Gastrocnemius medialis (tissue), 4 donors: ENCODE measurements around the gene AUNIP. TPM values are rescaled to one million over a fixed set of nuclear protein-coding genes. Genes with fewer than 3 reads are reported as not detected.

ENCODE experiments used
- ATAC-seq, 2 donors: fragments of 150-250 bp; one replicate each; pipeline ENCODE4 v1.9.1; 2016
- DNase-seq, 2 donors: peaks; one replicate each; pipeline ENCODE4 v3.0.0-alpha.2; 2019
- H3K27ac ChIP-seq, 4 donors: fragments of 200-600 bp; sonication (generic); 1 replicate in 1 of 4; 2 replicates in 3 of 4; pipeline ENCODE4 v1.5.1; 2016 to 2018; ENCODE audit warnings: mild to moderate bottlenecking in 2 of 4, moderate library complexity in 1 of 4
- H3K27me3 ChIP-seq, 3 donors: fragments of 200-600 bp; sonication (generic) in 2 of 3; 1 replicate in 1 of 3; 2 replicates in 2 of 3; pipeline versions ENCODE4 v1.5.1 to v1.6.0; 2016 to 2019; ENCODE audit warnings: mild to moderate bottlenecking in 1 of 3, moderate library complexity in 1 of 3
- H3K36me3 ChIP-seq, 2 donors: fragments of 200-600 bp; sonication (generic) in 1 of 2; one replicate each; pipeline ENCODE4 v1.5.1; 2017 to 2018
- H3K4me1 ChIP-seq, 2 donors: fragments of 200-600 bp; sonication (generic) in 1 of 2; one replicate each; pipeline ENCODE4 v1.5.1; 2016 to 2017; ENCODE audit warnings: mild to moderate bottlenecking in 2 of 2
- H3K4me3 ChIP-seq, 4 donors: fragments of 200-600 bp; sonication (generic) in 3 of 4; 1 replicate in 1 of 4; 2 replicates in 3 of 4; pipeline ENCODE4 v1.5.1; 2016 to 2019; ENCODE audit warnings: mild to moderate bottlenecking in 2 of 4
- H3K9me3 ChIP-seq, 3 donors: fragments of 200-600 bp; sonication (generic) in 2 of 3; 1 replicate in 1 of 3; 2 replicates in 2 of 3; pipeline ENCODE4 v1.5.1; 2016 to 2019
- POLR2A ChIP-seq, 2 donors: fragments of 450-650 bp; IDR thresholded peaks; one replicate each; pipeline ENCODE4 v1.6.1; 2017; ENCODE audit warnings: antibody characterized with exemption in 2 of 2, mild to moderate bottlenecking in 2 of 2, moderate library complexity in 2 of 2
- in situ Hi-C, 4 donors: fragments of 200-750 bp; cut with MboI; loops; one replicate each; pipeline versions ENCODE4 v1.15.0 to v1.8.0; 2017; ENCODE audit warnings: low sequenced_read_pairs in 4 of 4
- intact Hi-C: fragments of 100-400 bp; cut with DNase I; formaldehyde crosslinking; loops from one replicate; pipeline ENCODE4 v1.15.1; 2023; ENCODE audit warnings: low total_unique reads
- total RNA-seq, 4 donors: library from RNA; depleted of rRNA; stranded (reverse); fragments of >200 nt; gene quantifications; one replicate each; pipeline versions ENCODE4 v1.1.0 to v1.2.3, GENCODE V29; 2016
- TF ChIP-seq, protein P1 (sequence below), 5 experiments: fragments of 450-650 bp in 3 of 5; fragments of 200-600 bp in 2 of 5; sonication (generic) in 2 of 5; IDR thresholded peaks in 4 of 5; conservative IDR thresholded peaks in 1 of 5; 1 replicate in 4 of 5; 2 replicates in 1 of 5; pipeline ENCODE4 v1.5.1; 2016 to 2019; ENCODE audit warnings: antibody characterized with exemption in 5 of 5, mild to moderate bottlenecking in 3 of 5, moderate library complexity in 3 of 5

The AUNIP gene
- total RNA-seq, 4 donors from 2014 or later, result not detected

DNA sequence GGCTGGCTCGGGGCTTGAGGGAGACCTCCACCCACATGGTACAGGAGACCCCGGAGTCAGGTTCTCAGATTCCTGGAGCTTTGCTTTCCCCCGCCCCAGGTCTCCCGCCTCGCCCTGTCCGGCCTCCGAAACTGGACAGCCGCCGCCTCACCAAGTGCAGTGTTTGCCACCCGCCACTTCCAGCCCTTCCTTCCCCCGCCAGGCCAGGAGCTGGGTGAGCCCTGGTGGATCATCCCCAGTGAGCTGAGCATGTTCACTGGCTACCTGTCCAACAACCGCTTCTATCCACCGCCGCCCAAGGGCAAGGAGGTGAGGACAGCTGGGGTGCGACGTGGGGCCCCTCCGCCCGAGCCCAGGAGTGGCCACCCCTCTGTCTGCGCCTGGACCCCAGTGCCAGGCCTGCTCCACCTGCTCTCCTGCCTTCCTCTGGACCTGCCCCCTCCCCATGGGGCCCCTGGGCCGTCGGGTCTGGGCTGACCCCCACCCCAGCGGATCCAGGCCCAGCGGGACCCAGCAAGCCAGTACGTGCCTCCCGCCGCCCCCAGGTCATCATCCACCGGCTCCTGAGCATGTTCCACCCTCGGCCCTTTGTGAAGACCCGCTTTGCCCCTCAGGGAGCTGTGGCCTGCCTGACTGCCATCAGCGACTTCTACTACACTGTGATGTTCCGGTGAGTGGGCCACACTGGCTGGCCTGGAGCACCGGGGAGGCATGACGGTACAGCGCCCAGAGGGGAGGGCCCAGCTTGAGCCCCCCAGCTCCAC is 50.6 kb downstream of the AUNIP start:
- H3K4me1 ChIP-seq, result peaks cover 36 to 44% of the 10 kb centered on the region in 2 donors
- H3K4me3 ChIP-seq, result no peak overlapping the region
- no peak overlapping the region for H3K27ac ChIP-seq
- H3K36me3 ChIP-seq, result peaks cover 0 to 40% of the 10 kb centered on the region in 2 donors
- in situ Hi-C loops, result loop anchor here in 1 of 4 donors (10.0 kb wide), 1 partner anchor 64 kb away; no protein-coding TSS in a partner anchor
- ATAC-seq, result no peak
- intact Hi-C loops, result loop anchor here (10.0 kb wide), 2 partner anchors 374 to 574 kb away; partner anchors contain the start of genes MACO1 and SYF2
- H3K9me3 ChIP-seq, result no peaks in the 10 kb centered on the region
- DNase-seq, result no peak
- H3K27me3 ChIP-seq, result no peaks in the 10 kb centered on the region
- TF ChIP-seq, protein P1, sequence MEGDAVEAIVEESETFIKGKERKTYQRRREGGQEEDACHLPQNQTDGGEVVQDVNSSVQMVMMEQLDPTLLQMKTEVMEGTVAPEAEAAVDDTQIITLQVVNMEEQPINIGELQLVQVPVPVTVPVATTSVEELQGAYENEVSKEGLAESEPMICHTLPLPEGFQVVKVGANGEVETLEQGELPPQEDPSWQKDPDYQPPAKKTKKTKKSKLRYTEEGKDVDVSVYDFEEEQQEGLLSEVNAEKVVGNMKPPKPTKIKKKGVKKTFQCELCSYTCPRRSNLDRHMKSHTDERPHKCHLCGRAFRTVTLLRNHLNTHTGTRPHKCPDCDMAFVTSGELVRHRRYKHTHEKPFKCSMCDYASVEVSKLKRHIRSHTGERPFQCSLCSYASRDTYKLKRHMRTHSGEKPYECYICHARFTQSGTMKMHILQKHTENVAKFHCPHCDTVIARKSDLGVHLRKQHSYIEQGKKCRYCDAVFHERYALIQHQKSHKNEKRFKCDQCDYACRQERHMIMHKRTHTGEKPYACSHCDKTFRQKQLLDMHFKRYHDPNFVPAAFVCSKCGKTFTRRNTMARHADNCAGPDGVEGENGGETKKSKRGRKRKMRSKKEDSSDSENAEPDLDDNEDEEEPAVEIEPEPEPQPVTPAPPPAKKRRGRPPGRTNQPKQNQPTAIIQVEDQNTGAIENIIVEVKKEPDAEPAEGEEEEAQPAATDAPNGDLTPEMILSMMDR (IDR thresholded peaks at IDR 0.05 in 4 of 5, conservative IDR thresholded peaks at IDR 0.05 in 1 of 5), result no peak
- TF ChIP-seq POLR2A (IDR thresholded peaks at IDR 0.05), result no peak

DNA sequence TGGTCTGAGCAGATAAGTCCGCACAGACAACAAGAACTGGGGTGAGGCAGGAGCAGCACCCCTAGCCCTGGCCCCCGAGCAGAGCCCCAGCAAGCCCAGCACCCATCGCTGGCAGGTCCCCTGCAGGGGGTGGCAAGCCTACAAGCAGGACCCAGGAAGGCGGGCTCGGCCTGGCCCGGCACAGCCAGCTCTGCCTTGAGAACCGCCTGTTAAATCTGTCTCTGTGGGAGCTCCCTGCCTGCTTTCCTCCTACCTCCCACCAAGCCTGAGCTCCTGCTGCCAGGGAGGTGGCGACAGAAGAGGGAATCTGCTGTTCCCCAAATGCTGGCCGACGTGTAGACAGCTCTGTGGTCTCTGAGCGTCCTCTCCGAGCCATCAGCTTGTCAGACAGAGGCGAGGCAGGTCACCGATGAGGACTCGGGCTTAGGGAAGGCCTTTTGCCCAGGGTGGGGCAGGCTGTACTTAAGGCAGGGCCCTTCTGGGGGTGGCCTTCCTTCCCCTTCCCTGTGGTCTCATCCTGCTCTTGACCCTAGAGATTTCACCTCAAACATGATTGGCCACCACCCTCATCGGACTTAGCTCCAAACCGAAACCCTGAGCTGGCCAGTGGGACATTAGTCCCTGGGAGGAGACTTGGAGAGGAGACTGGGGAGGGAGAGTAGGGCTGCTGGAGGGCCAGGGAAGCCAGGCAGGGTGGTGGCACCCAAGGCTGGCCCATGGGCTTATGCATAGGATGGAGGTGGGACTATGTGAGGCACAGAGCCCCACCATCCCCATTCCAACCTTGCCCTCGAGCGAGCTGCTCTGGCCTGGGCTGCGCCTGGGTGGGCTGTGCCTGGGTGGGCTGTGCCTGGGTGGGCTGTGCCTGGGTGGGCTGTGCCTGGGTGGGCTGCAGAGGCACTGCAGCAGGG is 51.5 kb downstream of the AUNIP start:
- DNase-seq (no peak), ATAC-seq (no peak)
- Histone ChIP-seq H3K4me3 (no peak overlapping the region), H3K36me3 (peaks cover 0 to 30% of the 10 kb centered on the region in 2 donors), H3K4me1 (peaks cover 44 to 49% of the 10 kb centered on the region in 2 donors), H3K27me3 (no peaks in the 10 kb centered on the region), H3K9me3 (no peaks in the 10 kb centered on the region), H3K27ac (peak overlapping the region; percentile 20 to 85 (median 82))
- TF ChIP-seq, protein P1 (IDR thresholded peaks at IDR 0.05 in 4 of 5, conservative IDR thresholded peaks at IDR 0.05 in 1 of 5), result no peak
- no peak for TF ChIP-seq POLR2A (IDR thresholded peaks at IDR 0.05)
- in situ Hi-C loops, result loop anchor here in 1 of 4 donors (10.0 kb wide), 1 partner anchor 63 kb away; no protein-coding TSS in a partner anchor
- intact Hi-C loops, result loop anchor here (10.0 kb wide), 2 partner anchors 373 to 573 kb away; partner anchors contain the start of genes MACO1 and SYF2

DNA sequence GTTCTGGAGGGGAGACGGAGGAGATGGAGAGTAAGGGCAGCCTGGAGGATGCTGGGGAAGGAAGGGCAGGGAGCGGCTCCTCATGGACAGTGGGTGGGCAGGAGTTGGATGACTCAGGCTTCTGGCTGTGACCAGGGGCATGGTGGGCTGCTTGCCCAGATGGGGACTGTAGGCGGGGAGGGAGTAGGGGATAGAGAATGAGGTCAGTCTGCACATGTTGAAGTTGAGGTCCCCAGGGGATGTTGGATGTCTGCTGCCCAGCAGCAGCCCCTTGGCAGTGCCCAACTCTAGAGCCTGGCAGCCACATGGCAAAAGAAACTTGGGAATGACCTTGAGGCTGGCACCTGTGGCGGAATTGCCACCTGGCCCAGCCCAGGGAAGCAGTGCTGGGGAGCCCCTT is 52.8 kb downstream of the AUNIP start:
- peaks cover 57% of the 10 kb centered on the region in 2 donors for H3K4me1 ChIP-seq
- no peak for ATAC-seq
- no peaks in the 10 kb centered on the region for H3K27me3 ChIP-seq
- peaks cover 0 to 21% of the 10 kb centered on the region in 2 donors for H3K36me3 ChIP-seq
- peak overlapping the region; percentile 79 to 85 (median 82) for H3K27ac ChIP-seq
- TF ChIP-seq, protein P1 (IDR thresholded peaks at IDR 0.05 in 4 of 5, conservative IDR thresholded peaks at IDR 0.05 in 1 of 5), result no peak
- TF ChIP-seq POLR2A (IDR thresholded peaks at IDR 0.05), result no peak
- intact Hi-C loops, result loop anchor here (10.0 kb wide), 2 partner anchors 372 to 572 kb away; partner anchors contain the start of genes MACO1 and SYF2
- H3K4me3 ChIP-seq, result no peak overlapping the region
- H3K9me3 ChIP-seq, result no peaks in the 10 kb centered on the region
- DNase-seq, result no peak
- in situ Hi-C loops, result loop anchor here in 1 of 4 donors (10.0 kb wide), 1 partner anchor 62 kb away; no protein-coding TSS in a partner anchor

DNA sequence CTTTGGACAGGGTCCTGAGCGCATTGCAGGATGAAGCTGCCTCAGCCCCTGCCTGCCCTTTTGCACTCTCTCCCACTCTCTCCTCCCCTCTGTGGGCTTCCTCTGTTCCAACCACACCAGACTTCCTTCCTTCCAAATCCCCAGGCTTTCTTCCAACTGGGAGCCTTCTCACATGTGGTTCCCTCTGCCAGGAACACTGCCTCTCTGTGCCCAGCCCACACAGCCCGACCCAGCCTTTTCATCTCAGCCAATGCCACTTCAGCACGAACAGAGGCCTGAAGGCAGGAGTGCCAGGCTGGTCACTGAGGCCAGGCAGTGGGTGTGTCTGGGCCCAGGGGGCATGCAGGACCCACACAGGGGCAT is 53.4 kb downstream of the AUNIP start:
- H3K4me3 ChIP-seq, result no peak overlapping the region
- peak; percentile 57 to 80 for DNase-seq
- no peaks in the 10 kb centered on the region for H3K27me3 ChIP-seq
- in situ Hi-C loops, result loop anchor here in 1 of 4 donors (10.0 kb wide), 1 partner anchor 61 kb away; no protein-coding TSS in a partner anchor
- intact Hi-C loops, result loop anchor here (2.0 to 10.0 kb wide), 3 partner anchors 189 to 571 kb away; partner anchors contain the start of genes MACO1, MAN1C1 and SYF2
- peaks cover 60% of the 10 kb centered on the region in 2 donors for H3K4me1 ChIP-seq
- ATAC-seq, result peak; percentile 70 to 76
- H3K36me3 ChIP-seq, result peaks cover 0 to 21% of the 10 kb centered on the region in 2 donors
- no peaks in the 10 kb centered on the region for H3K9me3 ChIP-seq
- TF ChIP-seq, protein P1 (IDR thresholded peaks at IDR 0.05 in 4 of 5, conservative IDR thresholded peaks at IDR 0.05 in 1 of 5), result no peak
- no peak for TF ChIP-seq POLR2A (IDR thresholded peaks at IDR 0.05)
- H3K27ac ChIP-seq, result peak overlapping the region; percentile 79 to 85 (median 82)
